ENCODE data around the gene TBX15.

The TBX15 gene

DNA sequence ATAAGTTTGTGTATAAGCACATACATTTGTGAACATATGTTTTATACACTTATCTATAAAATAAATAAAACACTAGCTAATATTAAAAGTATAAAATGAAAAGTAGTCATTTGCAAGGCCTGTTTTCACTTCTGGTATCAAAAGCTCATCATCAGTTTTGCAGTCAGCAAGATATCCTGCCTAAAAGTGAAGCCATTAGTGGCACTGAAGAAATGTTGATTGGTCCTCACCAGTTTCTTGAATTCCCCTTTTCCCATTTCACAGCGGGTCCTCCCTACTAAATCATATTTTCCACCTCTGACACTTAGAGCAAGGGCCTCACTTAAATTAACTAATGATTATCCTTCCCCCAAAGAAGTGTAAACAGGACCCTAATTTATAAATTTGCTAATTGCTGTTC is 6.7 kb downstream of the TBX15 start:
- no peak for DNase-seq (ENCODE audit: low spot score)
- no peak overlapping the region for H3K27ac ChIP-seq
- no peak for TF ChIP-seq CTCF (IDR thresholded peaks at IDR 0.05)
- H3K4me3 ChIP-seq: no peak overlapping the region

DNA sequence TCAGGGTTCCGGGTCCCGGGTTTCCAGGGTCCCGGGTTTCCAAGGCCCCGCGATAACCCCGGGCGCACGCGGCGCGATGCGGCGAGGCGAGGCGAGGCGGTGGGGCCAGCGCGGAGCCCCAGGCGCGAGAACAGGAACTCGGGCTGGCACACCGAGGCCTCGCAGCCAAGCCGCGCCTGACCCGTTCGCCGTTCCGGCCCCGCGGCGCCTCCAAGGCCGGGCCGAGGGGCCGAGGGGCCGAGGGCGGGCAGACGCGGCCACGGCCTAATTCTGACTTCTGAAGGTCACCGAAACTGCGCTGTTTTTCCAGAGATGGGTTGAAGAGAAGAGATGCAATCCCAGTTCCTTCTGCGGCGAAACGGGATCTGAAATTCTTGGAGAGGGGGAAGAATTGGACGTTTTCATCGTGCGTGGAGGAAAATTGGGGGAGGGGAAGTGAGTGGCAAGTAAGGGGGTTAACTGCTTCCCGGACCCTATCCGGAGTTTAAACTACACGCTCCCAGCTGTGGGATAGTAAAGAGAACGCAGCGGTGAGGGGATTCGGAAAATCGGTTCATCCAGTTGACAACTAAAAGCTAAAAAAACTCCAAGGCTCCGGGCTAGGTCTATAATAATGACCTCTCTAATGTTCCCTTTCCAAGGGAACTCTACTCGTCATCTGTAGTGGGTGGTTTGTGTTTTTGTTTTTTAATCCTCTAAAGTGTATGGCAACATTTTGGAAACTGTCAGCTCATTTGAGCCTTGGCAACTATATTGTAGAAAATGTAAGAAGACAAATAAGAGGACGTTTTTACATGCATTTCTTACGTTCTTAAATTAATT is 8.2 kb downstream of the TBX15 start:
- no peak for DNase-seq (ENCODE audit: low spot score)
- H3K27ac ChIP-seq: no peak overlapping the region
- H3K4me3 ChIP-seq: peak overlapping the region; percentile 52

DNA sequence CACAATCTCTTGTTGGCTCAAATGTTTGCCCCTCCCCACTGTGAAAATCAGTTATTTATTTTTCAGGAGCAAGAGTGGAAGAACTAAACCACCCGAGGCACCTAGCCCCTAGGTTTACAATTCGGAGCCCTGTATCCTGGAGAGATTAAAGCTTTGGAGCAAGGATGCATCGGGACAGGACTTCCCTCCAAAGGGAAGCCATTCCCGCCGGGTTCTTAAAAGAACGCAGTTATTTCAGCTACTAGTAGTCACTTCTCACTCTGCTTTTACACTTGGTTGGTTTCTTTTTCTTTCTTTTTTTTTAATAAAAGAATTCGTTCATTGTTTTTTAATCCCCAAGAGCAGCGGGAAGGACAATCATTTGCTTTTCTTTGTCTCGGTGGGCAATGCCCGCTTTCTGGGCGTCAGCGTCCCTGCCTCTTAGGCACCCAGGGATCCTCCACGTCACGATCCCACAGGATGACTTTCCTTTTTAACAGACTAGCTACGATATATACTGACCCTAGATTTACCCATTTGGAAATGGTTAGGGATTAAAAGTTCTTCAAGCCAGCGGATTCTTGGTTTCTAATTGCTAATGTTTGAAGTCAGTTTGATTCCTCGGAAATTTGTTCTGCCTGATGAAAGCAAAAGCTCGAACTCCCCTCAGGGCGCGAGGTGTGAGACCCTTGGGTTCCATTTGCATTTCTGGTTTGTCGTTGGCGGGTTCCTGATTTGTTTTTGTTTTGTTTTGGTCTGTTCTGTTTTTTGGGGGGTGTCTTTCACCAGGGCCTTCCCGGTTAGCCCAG is 9.0 kb downstream of the TBX15 start:
- H3K4me3 ChIP-seq: peak overlapping the region; percentile 52
- DNase-seq (ENCODE audit: low spot score): no peak
- TF ChIP-seq CTCF (IDR thresholded peaks at IDR 0.05): no peak
- no peak overlapping the region for H3K27ac ChIP-seq

More for the DNA sequence above, 8.2 kb downstream of the TBX15 start:
- no peak for TF ChIP-seq CTCF (IDR thresholded peaks at IDR 0.05)

GRCh38 chr1:118977600-118977999 is 10.5 kb downstream of the TBX15 start:
- H3K4me3 ChIP-seq: no peak overlapping the region
- DNase-seq (ENCODE audit: low spot score): no peak
- H3K27ac ChIP-seq: no peak overlapping the region
- no peak for TF ChIP-seq CTCF (IDR thresholded peaks at IDR 0.05)

GRCh38 chr1:118974661-118975060 is 13.5 kb downstream of the TBX15 start:
- no peak for TF ChIP-seq CTCF (IDR thresholded peaks at IDR 0.05)
- DNase-seq (ENCODE audit: low spot score): no peak

GRCh38 chr1:118973531-118974137 is 14.5 kb downstream of the TBX15 start:
- H3K4me3 ChIP-seq: no peak overlapping the region

More at GRCh38 chr1:118974661-118975060, 13.5 kb downstream of the TBX15 start:
- no peak overlapping the region for H3K4me3 ChIP-seq
- no peak overlapping the region for H3K27ac ChIP-seq

More at GRCh38 chr1:118973531-118974137, 14.5 kb downstream of the TBX15 start:
- DNase-seq (ENCODE audit: low spot score): no peak
- no peak for TF ChIP-seq CTCF (IDR thresholded peaks at IDR 0.05)
- H3K27ac ChIP-seq: peak overlapping the region in 1 of 2 donors; percentile 16

Data from coronary artery (tissue), 2 donors.